ENCODE data around the gene CACUL1.

Gene CACUL1

GRCh38 chr10:118730756-118731456 lies 23.9 kb downstream of the CACUL1 start:
- DNase-seq: no peak

GRCh38 chr10:118729641-118730258 lies 25.0 kb downstream of the CACUL1 start:
- DNase-seq: no peak

- DNase-seq: no peak
Observed at GRCh38 chr10:118729200-118729599, 25.6 kb downstream of the CACUL1 start.

- DNase-seq: no peak
Observed at GRCh38 chr10:118725886-118726500, 28.8 kb downstream of the CACUL1 start.

- no peak for DNase-seq
Observed at GRCh38 chr10:118723466-118723865, 31.3 kb downstream of the CACUL1 start.

GRCh38 chr10:118721539-118721876 lies 33.3 kb downstream of the CACUL1 start:
- no peak for DNase-seq

GRCh38 chr10:118720685-118721538 lies 33.9 kb downstream of the CACUL1 start:
- peak; percentile 15 to 28 (median 26) for DNase-seq

- DNase-seq: no peak
Observed at GRCh38 chr10:118714366-118714765, 40.4 kb downstream of the CACUL1 start.

- no peak for DNase-seq
Observed at GRCh38 chr10:118712930-118713634, 41.7 kb downstream of the CACUL1 start.

GRCh38 chr10:118712080-118712479 lies 42.7 kb downstream of the CACUL1 start:
- no peak for DNase-seq

GRCh38 chr10:118710487-118710886 lies 44.3 kb downstream of the CACUL1 start:
- no peak for DNase-seq

GRCh38 chr10:118708571-118708970 lies 46.2 kb downstream of the CACUL1 start:
- DNase-seq: no peak

GRCh38 chr10:118704711-118705110 lies 50.1 kb downstream of the CACUL1 start:
- no peak for DNase-seq

- DNase-seq: no peak
Observed at GRCh38 chr10:118701529-118702323, 53.0 kb downstream of the CACUL1 start.

GRCh38 chr10:118698421-118698820 lies 56.3 kb downstream of the CACUL1 start:
- DNase-seq: peak; percentile 26 to 66 (median 42)

- no peak for DNase-seq
Observed at GRCh38 chr10:118694848-118695247, 59.9 kb downstream of the CACUL1 start.

- no peak for DNase-seq
Observed at GRCh38 chr10:118692872-118693271, 61.9 kb downstream of the CACUL1 start.

GRCh38 chr10:118689070-118689858 lies 65.5 kb downstream of the CACUL1 start:
- DNase-seq: no peak

GRCh38 chr10:118687472-118687871 lies 67.3 kb downstream of the CACUL1 start:
- no peak for DNase-seq

- DNase-seq: no peak
Observed at GRCh38 chr10:118682533-118682932, 72.2 kb downstream of the CACUL1 start.

GRCh38 chr10:118680197-118680596 lies 74.6 kb downstream of the CACUL1 start:
- no peak for DNase-seq

All from activated CD4-positive, CD25-positive, alpha-beta regulatory T cell (primary cell).